GM19397 (cell line): ENCODE data around the gene ZNF74.

Experiments
- ATAC-seq: cut with Tn5 transposase; IDR thresholded peaks from one replicate; pipeline ENCODE4 v1.9.1; 2021; ENCODE audit warnings: mild to moderate bottlenecking, moderate library complexity; ENCODE audit not compliant: unreplicated experiment

The ZNF74 gene

DNA sequence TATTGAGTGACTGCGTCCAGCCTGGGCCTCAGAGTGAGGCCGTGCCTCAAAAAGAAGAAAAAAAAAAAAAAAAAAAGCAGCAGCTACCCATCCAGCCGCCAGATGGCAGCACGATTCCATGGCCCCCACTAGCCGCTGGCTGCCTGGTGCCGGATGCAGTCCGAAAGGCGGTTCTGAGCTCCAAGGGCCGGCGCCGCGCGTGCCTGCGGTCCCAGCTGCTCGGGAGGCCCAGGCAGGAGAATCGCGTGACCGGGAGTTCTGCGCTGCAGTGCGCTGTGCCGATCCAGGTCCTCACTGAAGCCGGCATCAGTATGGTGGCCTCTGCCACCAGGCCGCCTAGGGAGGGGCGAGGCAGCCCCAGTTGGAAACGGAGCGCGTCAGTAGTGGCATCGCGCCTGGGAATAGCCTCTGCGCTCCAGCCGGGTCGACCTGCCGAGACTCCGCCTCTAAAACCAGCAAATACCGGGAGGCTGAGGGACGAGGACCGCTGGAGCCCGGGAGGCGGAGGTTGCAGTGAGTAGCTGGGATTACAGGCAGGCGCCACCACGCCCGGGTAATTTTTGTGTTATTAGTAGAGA lies 24.3 kb downstream of the ZNF74 start:
- ATAC-seq = no peak

DNA sequence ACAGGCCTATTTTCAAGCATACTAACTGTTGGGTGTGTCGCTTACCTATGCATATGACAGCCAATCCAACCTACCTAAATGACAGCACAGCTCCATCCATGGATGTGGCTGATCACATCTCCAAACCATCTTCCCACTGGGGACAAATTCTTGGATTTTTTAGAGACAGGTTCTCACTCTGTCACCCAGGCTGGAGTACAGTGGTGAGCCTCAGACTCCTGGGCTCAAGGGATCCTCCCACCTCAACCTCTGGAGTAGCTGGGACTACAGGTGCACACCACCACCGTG lies 25.7 kb downstream of the ZNF74 start:
- ATAC-seq = no peak

GRCh38 chr22:20420157-20420842 lies 26.3 kb downstream of the ZNF74 start:
- ATAC-seq = no peak

- no peak for ATAC-seq
Measured at GRCh38 chr22:20421507-20421874, 27.5 kb downstream of the ZNF74 start.

DNA sequence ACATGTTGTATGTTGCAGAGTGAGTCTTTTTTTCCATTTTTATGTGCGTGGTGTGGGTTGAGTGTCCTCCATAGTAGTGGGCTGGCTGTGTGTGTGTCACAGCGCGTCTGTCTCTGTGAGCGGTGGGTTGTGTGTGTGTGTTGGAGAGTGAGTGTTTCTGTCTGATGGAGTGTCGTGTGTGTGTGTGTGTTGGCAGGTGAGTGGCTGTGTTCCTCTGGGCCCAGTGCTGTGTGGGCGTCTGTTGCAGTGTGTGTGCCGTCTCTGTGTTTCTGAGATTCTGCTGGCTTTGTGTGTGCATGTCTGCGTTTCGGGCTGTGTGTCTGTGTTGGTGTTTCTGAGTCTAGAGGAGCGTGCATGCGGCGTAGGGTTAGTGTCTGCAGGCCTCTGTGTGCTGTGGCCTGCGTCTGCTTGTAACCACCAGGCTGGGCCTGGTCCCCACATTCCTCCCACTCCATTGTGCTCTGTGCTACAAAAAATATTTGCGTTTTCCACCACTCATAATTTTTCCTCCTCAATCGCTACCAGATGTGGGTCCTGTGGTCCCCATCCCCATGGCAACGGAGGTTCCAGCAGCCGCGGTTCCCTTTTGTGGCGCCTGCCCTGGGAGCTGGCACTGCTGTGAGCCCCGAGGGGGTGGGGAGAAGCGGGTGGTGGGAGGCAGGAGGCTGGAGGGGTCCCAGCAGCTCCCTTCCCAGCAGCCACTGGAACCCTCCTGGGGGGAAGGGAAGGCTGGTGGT lies 28.5 kb downstream of the ZNF74 start:
- ATAC-seq = no peak

- no peak for ATAC-seq
Measured at GRCh38 chr22:20423008-20423905, 29.3 kb downstream of the ZNF74 start.

DNA sequence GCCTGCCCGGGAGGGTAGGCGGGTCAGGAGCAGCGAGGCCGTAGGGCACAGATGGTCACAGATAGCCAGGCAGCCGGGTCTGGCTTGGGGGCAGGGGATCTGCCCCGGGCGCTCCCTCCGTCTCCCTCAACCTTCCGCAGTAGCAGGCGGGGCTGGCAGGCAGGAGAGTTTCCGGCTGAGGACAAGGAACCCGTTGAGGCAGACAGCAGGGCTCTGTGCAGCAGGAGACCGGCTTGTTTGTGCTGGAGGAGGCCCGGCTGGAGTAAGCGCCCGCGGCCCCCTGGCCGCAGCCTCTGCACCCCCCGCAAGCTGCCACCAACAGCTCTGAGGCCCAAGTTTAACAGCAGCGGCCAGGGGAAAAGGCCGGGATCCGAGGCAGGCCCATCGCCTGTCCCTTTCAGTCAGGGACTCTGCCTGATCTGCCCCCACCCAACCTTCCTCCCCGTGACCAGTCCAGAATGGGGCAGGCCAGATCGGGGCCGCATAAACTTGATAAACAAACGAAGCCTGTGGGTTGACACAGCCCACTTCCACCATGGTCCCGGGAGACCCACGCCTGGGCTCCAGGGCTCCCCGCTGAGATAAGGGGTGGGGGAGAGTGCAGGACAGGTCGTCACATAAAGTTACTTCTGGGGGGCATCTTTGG lies 30.1 kb downstream of the ZNF74 start:
- ATAC-seq = no peak

- no peak for ATAC-seq
Measured at GRCh38 chr22:20424568-20424931, 30.6 kb downstream of the ZNF74 start.

DNA sequence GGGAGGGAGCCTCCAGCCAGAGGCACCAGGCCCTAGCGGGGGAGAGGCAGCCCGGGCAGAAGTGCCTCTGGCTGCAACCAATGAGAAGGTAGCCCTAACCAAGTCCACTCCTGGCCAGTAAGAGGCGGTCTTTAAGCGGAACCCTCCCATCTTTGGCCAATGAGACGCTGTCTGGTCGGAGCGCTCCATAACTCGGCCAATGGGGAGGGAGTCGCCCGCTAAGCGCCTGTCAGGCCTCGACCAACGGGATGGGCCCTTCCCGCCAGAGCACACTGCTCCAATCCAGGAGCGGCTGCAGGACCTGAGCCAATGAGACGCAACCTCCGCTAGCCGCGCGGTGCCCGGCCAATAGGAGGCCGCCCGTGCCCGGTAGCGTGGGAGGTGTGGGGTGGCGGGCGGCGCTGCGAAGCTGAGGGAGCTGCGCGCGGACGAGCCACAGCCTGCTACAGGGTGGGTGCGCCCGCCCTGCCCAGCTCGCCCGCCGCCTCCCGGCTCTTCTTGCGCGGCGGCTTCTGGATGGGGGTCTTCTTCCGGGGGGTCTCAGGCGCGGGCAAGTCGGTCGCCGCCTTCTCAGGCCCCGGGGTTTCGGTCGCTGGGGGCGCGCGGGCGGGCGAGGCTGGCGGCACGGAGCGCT lies 31.1 kb downstream of the ZNF74 start:
- ATAC-seq = no peak

- no peak for ATAC-seq
Measured at GRCh38 chr22:20425566-20426258, 31.8 kb downstream of the ZNF74 start.

GRCh38 chr22:20426259-20426615 lies 32.3 kb downstream of the ZNF74 start:
- ATAC-seq = no peak

GRCh38 chr22:20427104-20427944 lies 33.4 kb downstream of the ZNF74 start:
- no peak for ATAC-seq

DNA sequence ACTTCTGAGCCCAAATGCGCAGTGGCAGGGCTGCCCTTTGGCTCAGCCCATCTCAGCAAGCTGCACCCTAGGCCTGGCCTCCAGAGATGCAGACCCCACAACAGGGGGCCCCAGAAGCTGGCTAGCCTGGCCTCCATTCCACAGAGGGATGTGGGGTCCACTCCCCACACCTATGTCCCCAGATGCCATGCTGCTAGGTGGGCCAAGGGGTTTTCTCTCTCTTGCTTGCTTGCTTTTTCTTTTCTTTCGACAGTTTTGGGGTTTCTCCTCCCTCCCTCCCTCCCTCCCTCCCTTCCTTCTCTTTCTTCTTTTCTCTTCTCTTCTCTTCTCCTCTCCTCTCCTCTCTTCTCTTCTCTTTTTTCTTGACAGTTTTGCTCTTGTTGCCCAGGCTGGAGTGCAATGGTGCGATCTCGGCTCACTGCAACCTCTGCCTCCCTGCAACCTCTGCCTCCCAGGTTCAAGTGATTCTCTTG lies 34.0 kb downstream of the ZNF74 start:
- no peak for ATAC-seq

GRCh38 chr22:20428496-20429253 lies 34.7 kb downstream of the ZNF74 start:
- ATAC-seq = no peak

DNA sequence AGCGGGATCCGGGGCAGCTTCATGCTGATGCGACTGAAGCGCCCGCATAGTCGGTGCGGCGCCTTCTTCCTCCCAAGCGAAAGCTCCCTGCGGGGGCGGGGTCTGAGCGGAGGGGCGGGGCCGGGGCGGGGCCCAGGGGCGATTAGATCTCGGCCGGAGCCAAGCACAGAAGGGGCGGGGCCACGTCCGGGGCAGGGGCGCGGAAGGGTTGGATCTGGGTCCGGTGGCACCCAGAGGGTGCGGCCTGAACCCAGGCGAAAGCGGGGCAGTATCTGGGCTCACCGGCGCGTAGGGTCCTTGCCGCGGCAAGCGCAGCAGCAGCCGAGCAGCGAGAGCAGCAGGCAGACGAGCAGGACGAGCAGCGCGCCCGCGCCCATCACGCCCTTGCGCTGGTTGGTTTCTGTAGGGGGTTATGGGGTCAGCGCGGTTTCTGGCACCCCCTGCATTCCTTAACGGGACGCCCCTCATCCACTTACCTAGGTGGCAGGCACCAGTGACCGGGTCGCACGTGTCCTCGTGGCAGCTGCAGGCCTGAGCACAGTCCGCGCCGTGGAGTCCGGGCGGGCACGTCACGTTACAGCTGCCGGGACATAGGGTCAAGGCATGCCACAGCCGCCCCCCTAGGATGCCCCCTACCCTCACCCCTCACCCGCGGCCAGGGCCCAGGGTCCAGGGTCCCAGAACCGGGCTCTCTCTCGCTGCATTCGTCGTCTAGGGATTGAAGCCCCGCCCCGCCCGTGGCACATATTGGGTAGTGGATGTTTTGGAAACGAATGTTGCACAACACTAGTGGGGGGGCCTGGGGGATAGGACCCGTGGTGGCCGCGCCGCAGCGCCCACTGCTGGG lies 35.5 kb downstream of the ZNF74 start:
- no peak for ATAC-seq

GRCh38 chr22:20430101-20430719 lies 36.3 kb downstream of the ZNF74 start:
- ATAC-seq = no peak
